SIG-M5 treated with dmso at 0.1 percent for 504 hours (cell line): Measurements from ENCODE around the gene SCTR.

ENCODE experiments used
- DNase-seq: peaks from one replicate; lab custom pipeline; 2025; ENCODE audit not compliant: unreplicated experiment; lab: John Stamatoyannopoulos, UW

Gene SCTR

DNA sequence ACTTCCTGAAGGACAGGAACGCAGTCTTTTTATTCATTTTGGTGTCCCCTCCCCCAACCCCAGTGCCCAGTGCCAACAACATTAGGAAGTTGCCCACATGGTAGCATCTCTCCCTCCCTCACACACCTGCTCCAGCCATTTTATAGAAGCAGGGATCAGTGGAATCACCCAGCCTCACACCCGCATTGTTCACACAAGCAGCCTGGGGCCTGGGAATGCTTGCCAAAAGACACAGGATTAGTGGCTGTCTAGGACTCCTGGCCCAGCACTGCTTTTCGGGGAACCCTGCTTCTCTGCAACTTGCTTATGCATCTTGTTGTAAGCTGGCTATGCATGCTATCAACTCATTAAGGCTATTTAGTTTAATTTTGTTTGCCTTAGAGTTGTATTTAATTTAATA lies 74.8 kb downstream of the SCTR start:
- DNase-seq: no peak

GRCh38 chr2:119448427-119449141 lies 75.7 kb downstream of the SCTR start:
- no peak for DNase-seq

- DNase-seq: no peak
Observed at GRCh38 chr2:119446037-119446436, 78.2 kb downstream of the SCTR start.

GRCh38 chr2:119442850-119443249 lies 81.4 kb downstream of the SCTR start:
- DNase-seq: no peak

GRCh38 chr2:119442226-119442619 lies 82.1 kb downstream of the SCTR start:
- DNase-seq: no peak

GRCh38 chr2:119441376-119442225 lies 82.7 kb downstream of the SCTR start:
- no peak for DNase-seq

GRCh38 chr2:119440873-119441272 lies 83.4 kb downstream of the SCTR start:
- no peak for DNase-seq

GRCh38 chr2:119440501-119440870 lies 83.8 kb downstream of the SCTR start:
- no peak for DNase-seq

DNA sequence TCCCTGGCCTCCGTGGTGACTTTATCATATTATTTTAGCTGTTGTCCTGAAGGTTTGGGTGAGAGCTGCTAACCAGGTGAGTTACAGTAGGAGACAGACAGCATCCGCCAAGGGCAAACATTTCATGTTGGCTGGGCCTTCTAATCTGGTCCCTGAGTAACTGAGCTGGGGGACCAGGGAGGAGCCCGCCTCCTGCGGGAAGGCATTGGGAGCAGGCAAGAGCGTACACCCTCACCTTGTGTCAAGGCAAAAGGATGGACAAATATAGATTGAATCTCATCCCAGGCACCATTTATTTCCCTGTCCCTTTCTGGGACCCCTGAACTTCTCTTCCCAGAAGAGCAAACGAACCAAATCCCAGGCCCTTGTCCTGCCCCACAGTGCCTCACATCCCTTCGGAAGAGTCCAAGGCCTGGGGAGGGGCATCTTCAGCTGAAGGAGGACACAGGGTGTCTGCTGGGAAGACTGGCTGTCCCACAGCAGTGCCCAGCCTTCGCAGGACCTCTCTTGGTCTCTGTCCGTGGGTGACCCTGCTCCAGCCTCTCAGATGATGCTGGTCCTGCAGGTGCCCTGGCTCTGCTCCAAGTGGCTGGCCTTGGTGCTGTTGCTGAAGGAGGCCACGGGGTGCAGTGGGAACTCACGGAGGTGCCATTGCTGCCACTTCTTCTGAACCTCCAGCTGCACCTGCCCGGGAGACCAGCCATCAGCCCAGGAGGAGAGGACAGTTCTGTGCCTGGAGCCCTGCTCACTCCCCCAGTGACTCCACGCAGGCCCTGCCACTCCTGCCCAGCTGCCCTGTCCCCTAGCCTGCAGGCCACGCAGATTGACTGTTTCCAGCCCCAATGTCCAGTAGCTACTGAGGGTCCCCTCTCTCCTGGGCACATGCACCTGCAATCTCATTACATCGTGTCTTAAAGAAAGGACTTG lies 84.4 kb downstream of the SCTR start:
- DNase-seq: no peak

DNA sequence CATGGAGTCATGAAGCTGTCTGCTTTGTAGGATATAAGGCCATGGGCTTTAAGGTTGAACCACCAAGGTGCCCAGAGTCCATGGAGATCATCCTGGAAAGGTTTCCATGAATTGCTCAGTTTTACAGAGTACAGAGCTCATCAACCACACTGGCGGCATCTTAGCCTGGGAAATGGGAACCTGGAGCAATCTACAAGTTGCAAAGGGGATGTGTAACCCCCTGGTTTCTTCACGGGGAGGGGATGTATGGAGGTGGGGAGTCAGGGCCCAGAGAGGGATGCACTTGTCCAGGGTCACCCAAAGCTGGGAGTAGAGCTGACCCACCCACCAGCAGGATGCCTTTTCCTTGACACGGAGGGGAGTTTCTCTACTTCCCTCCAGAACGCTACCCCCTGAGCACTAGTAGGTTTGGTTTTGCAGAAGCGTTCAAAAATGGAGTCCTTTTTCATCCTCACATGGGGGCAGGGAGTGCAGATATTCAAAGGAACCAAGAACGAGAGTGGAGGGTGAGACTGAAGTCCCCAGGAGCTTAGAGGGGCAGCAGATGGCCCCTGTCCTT lies 85.5 kb downstream of the SCTR start:
- DNase-seq: no peak

- no peak for DNase-seq
Observed at GRCh38 chr2:119438128-119438656, 86.1 kb downstream of the SCTR start.

- no peak for DNase-seq
Observed at GRCh38 chr2:119436993-119437772, 87.1 kb downstream of the SCTR start.

- no peak for DNase-seq
Observed at GRCh38 chr2:119435953-119436297, 88.4 kb downstream of the SCTR start.

DNA sequence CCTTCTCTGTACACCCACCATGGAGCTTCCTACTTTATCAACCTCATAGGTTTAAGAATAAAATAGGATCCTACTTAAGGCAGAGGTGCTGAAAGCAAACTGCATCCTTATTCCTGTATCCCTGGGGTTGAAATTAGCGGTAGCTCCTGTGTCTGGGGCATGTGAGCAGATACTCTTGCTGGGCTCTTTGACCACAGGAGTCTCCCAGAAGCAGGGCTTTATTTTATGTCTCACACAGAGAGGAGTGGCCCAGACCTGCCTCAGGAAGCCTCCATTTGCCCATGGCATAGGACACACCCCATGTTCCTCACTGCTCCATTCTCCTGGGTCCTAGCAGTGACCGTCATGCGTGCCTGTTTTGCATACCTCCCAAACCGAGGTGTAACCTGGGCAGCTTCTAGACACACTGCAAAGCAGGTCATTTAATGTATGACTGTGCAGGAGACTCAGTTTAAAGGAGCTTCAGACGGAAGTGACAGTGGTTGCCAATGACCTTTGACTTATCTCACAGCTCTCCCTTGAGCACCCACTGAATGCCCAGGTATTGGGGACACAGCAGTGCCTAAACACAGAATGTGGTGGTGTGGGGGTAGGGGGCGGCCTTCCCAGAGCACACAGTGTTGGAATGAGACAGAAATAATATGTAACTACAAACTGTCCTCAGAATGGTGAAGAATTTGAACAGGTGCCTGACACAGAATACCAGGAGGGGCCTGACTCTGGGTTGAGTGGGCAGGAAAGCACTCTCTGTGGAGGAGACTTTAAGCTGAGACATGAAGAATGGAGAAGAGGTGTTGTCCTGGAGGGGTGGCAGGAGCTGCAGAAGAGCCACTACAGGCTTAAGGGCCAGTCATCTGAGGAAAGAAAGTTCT lies 89.0 kb downstream of the SCTR start:
- DNase-seq: no peak

DNA sequence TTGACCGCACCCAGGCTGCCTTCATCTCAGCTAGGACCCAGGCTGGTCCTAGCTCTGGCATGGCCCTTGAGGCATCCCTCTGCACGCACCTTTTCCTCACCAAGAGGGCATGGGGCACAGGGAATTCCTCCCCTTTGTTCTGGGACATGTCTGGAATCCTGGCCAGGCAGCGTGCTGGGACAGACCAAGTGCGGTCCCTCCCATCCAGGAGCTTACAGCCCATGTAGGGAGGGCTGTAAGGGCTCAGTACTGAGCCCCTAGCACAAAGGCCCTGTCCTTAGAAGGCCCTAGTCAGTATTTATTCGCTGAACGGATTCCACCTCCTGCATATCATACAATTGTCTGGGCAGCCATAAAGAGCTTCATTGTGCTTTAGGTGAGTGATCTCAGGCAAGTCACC lies 89.6 kb downstream of the SCTR start:
- DNase-seq: no peak

- DNase-seq: no peak
Observed at GRCh38 chr2:119433636-119434327, 90.5 kb downstream of the SCTR start.

GRCh38 chr2:119432851-119433522 lies 91.3 kb downstream of the SCTR start:
- no peak for DNase-seq
